RCC 7860 (cell line): Measurements from ENCODE around the gene PPDPF.

Source experiments
- DNase-seq: peaks from one replicate; pipeline ENCODE4 v3.0.0-alpha.2; 2015; ENCODE audit warnings: low spot score
- FAIRE-seq: peaks from 2 replicates; lab custom pipeline; 2012; peaks lifted over from hg19 to GRCh38; lab: Jason Lieb, UNC

Gene PPDPF

GRCh38 chr20:63536241-63536977 lies 15.8 kb downstream of the PPDPF start:
- no peak for FAIRE-seq
- DNase-seq, result peak; percentile 58

- FAIRE-seq (no peak), DNase-seq (no peak)
These were observed 16.5 kb downstream of the PPDPF start, which contains the start of gene PTK6 for GRCh38 chr20:63536997-63537524. TSS of gene PTK6 (minus strand) at chr20:63537376. CDS start at chr20:63537314, 62 bp downstream.

GRCh38 chr20:63537525-63538203 lies 17.1 kb downstream of the PPDPF start:
- FAIRE-seq, result peak; percentile 44
- DNase-seq, result peak; percentile 89

- DNase-seq (peak; percentile 25), FAIRE-seq (no peak)
These were observed 17.9 kb downstream of the PPDPF start for GRCh38 chr20:63538204-63539091.

- DNase-seq (no peak), FAIRE-seq (no peak)
These were observed 18.5 kb downstream of the PPDPF start for GRCh38 chr20:63539092-63539430.

GRCh38 chr20:63539441-63540370 lies 19.1 kb downstream of the PPDPF start:
- DNase-seq (no peak), FAIRE-seq (no peak)

- FAIRE-seq (no peak), DNase-seq (no peak)
These were observed 20.0 kb downstream of the PPDPF start for GRCh38 chr20:63540417-63541186.

GRCh38 chr20:63541371-63541770 lies 20.8 kb downstream of the PPDPF start:
- no peak for FAIRE-seq
- DNase-seq, result no peak

- no peak for DNase-seq
- no peak for FAIRE-seq
These were observed 21.5 kb downstream of the PPDPF start for GRCh38 chr20:63542031-63542559.

GRCh38 chr20:63542696-63543095 lies 22.1 kb downstream of the PPDPF start:
- FAIRE-seq (no peak), DNase-seq (no peak)

GRCh38 chr20:63543131-63543530 lies 22.6 kb downstream of the PPDPF start:
- DNase-seq (no peak), FAIRE-seq (no peak)

GRCh38 chr20:63543733-63544132 lies 23.2 kb downstream of the PPDPF start:
- DNase-seq (no peak), FAIRE-seq (no peak)

GRCh38 chr20:63544241-63544957 lies 23.8 kb downstream of the PPDPF start:
- DNase-seq (no peak), FAIRE-seq (no peak)

- FAIRE-seq, result no peak
- DNase-seq, result peak; percentile 55
These were observed 24.5 kb downstream of the PPDPF start for GRCh38 chr20:63544958-63545516.

- no peak for FAIRE-seq
- DNase-seq, result no peak
These were observed 25.2 kb downstream of the PPDPF start for GRCh38 chr20:63545814-63546213.

- DNase-seq (no peak), FAIRE-seq (no peak)
These were observed 25.8 kb downstream of the PPDPF start for GRCh38 chr20:63546256-63546955.

- DNase-seq (no peak), FAIRE-seq (no peak)
These were observed 26.6 kb downstream of the PPDPF start for GRCh38 chr20:63546956-63547724.
